Muscle layer of colon (tissue), 2 donors: ENCODE results near the gene PRMT7.

Source experiments
- H3K27ac ChIP-seq: one replicate; pipeline ENCODE4 v1.7.0; 2013; ENCODE audit warnings: low read depth, mild to moderate bottlenecking, low read length, moderate library complexity
- H3K27me3 ChIP-seq, 2 donors: one replicate each; pipeline ENCODE4 v1.7.0; 2013; ENCODE audit warnings: low read length in 2 of 2, mild to moderate bottlenecking in 2 of 2; ENCODE audit not compliant: insufficient read depth in 2 of 2, control insufficient read depth in 1 of 2
- H3K36me3 ChIP-seq: one replicate; pipeline ENCODE4 v1.7.0; 2013; ENCODE audit warnings: mild to moderate bottlenecking, low read length; ENCODE audit not compliant: insufficient read depth
- H3K4me1 ChIP-seq: one replicate; pipeline ENCODE4 v1.7.0; 2013; ENCODE audit warnings: mild to moderate bottlenecking, low read length; ENCODE audit not compliant: insufficient read depth
- H3K4me3 ChIP-seq, 2 donors: one replicate each; pipeline ENCODE4 v1.7.0; 2013; ENCODE audit warnings: low read length in 2 of 2, low read depth in 1 of 2, mild to moderate bottlenecking in 1 of 2, moderate library complexity in 1 of 2
- H3K9ac ChIP-seq: one replicate; pipeline ENCODE4 v1.7.0; 2013; ENCODE audit warnings: low read length
- H3K9me3 ChIP-seq: one replicate; pipeline ENCODE4 v1.7.0; 2013; ENCODE audit warnings: mild to moderate bottlenecking, low read length
- donor health status: abdominal sarcoma.
- donor health status: Adenocarcinoma of cecum.

Gene PRMT7

DNA sequence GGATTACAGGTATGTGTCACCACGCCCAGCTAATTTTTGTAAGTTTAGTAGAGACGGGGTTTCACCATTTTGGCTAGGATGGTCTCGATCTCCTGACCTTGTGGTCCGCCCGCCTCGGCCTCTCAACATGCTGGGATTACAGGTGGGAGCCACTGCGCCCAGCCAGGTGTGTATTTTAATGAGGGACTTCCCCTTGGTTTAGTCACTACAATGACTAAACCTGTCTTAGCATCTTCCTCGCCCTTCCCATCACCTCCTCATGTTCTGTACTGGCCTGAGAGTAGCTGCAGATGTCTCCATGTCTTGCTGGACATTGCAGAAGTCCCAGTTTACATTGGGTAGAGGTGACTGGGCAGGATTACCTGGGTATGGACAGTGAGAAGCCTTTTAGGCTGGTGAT lies 36.9 kb upstream of the PRMT7 start:
- Histone ChIP-seq H3K27ac (no peak overlapping the region), H3K4me1 (peaks cover 16% of the 10 kb centered on the region), H3K9me3 (no peaks in the 10 kb centered on the region)

DNA sequence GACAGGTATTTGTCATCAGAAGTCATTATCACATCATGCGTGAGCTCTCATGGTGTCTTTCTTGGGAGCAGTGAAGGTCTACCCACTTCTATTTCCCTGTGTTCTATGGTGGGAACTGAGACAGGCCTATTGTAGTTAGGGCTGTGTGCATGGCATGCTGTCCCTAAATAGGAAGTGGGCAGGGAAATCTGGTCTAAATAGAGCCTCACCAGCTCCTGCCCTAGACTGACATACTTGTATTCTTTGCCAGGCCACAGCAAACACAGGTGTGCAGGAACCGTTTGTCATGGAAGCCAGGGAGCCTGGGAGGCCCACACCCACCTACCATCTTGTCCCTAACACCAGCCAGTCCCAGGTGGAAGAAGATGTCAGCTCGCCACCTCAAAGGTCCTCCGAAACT lies 36.4 kb upstream of the PRMT7 start:
- Histone ChIP-seq H3K36me3 (peaks cover 7% of the 10 kb centered on the region), H3K9ac (no peak overlapping the region), H3K4me1 (peaks cover 10% of the 10 kb centered on the region), H3K4me3 (no peak overlapping the region), H3K9me3 (no peaks in the 10 kb centered on the region), H3K27ac (no peak overlapping the region), H3K27me3 (no peaks in the 10 kb centered on the region)

More for the DNA sequence above, 36.9 kb upstream of the PRMT7 start:
- Histone ChIP-seq H3K27me3 (no peaks in the 10 kb centered on the region), H3K9ac (no peak overlapping the region), H3K4me3 (no peak overlapping the region), H3K36me3 (peaks cover 7% of the 10 kb centered on the region)

GRCh38 chr16:68275611-68276191 lies 35.1 kb upstream of the PRMT7 start:
- Histone ChIP-seq H3K27ac (peak overlapping the region; percentile 8), H3K27me3 (no peaks in the 10 kb centered on the region), H3K4me1 (peaks cover 10% of the 10 kb centered on the region), H3K36me3 (peaks cover 7% of the 10 kb centered on the region), H3K9me3 (no peaks in the 10 kb centered on the region), H3K4me3 (peak overlapping the region in 1 of 2 donors; percentile 28), H3K9ac (no peak overlapping the region)

GRCh38 chr16:68276223-68276622 lies 34.6 kb upstream of the PRMT7 start:
- Histone ChIP-seq H3K27me3 (no peaks in the 10 kb centered on the region), H3K27ac (peak overlapping the region; percentile 8), H3K9me3 (no peaks in the 10 kb centered on the region), H3K4me1 (peaks cover 10% of the 10 kb centered on the region), H3K4me3 (peak overlapping the region in 1 of 2 donors; percentile 28), H3K36me3 (peaks cover 8% of the 10 kb centered on the region), H3K9ac (no peak overlapping the region)

DNA sequence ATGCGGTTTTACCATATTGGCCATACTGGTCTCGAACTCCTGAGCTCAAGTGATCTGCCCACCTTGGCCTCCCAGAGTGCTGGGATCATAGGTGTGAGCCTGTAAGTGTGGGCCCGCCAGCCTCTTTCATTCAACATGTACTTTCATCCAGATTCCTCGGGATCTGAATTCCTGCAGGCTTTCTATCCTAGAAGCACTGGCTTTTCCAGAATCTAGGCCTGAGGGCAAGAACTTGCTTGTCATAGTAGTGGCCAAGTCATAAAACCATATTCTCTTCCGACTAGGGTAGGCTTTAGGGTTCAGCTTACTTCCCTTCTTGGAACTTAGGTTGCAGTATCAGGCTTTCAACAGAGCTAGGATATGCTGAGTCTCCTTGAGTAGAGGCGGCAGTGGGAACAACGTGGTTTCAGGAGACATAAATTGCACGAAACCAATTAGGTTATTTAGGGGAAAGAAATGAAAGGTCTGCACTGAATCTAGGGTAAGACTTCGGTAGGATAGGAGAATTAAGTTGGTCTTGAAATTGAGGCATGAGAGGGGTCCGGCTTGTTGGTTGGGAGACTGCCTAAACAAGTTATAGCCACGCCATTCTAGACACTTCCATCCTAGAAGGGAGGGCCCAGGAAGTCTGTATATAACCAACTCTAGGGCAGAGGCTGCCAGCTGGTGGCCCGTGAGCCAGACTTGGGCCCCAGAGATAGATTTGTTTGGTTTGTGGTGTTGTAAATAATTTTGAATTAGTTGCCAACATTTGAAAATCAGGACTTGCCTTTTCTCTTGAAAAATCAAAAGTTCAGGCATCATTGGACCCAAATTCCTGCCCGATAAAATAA lies 30.9 kb upstream of the PRMT7 start:
- no peaks in the 10 kb centered on the region for H3K27me3 ChIP-seq
- no peak overlapping the region for H3K27ac ChIP-seq
- H3K9me3 ChIP-seq = no peaks in the 10 kb centered on the region
- no peak overlapping the region for H3K4me3 ChIP-seq
- peaks cover 15% of the 10 kb centered on the region for H3K4me1 ChIP-seq
- no peak overlapping the region for H3K9ac ChIP-seq
- H3K36me3 ChIP-seq = peaks cover 16% of the 10 kb centered on the region

GRCh38 chr16:68281368-68282063 lies 29.3 kb upstream of the PRMT7 start:
- Histone ChIP-seq H3K9ac (no peak overlapping the region), H3K36me3 (peaks cover 21% of the 10 kb centered on the region), H3K27ac (no peak overlapping the region), H3K27me3 (no peaks in the 10 kb centered on the region), H3K9me3 (no peaks in the 10 kb centered on the region), H3K4me1 (peaks cover 8% of the 10 kb centered on the region), H3K4me3 (no peak overlapping the region)

DNA sequence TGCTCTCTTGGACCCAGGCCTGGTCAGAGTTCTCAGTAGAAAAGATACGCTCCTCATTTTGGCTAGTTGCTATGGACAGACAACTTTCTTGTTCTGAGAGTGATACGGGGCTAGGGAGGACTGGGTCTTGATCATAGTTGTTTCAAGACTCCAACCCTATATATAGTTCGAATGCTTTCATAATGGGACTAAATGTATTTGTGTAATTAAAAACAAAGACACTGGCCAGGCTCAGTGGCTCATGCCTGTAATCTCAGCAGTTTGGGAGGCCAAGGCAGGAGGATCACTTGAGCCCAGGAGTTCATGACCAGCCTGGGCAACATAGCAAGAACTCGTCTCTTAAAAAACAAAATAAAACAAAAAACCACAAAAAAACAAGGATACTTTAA lies 28.8 kb upstream of the PRMT7 start:
- H3K4me1 ChIP-seq = peaks cover 6% of the 10 kb centered on the region
- no peaks in the 10 kb centered on the region for H3K27me3 ChIP-seq
- H3K27ac ChIP-seq = no peak overlapping the region
- H3K9ac ChIP-seq = no peak overlapping the region
- no peaks in the 10 kb centered on the region for H3K9me3 ChIP-seq
- H3K4me3 ChIP-seq = no peak overlapping the region
- peaks cover 23% of the 10 kb centered on the region for H3K36me3 ChIP-seq

DNA sequence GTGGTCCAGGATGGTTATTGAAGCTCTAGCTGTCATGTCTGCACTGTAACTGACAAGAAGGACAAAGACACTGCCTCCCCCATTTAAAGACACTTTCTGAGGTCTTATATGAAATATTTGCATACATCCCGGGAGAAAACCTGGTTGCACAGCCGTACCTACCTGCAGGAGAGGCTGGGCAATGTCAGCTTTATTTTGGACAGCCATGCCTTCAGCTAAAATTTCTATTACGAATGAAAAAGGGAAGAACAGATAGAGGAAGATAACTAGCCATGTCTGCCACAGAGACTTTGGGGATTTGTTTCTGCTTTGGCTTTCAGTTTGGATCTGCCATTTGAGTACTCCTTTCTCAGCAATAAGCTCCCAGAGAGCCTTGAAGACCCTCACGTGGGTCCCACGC lies 27.5 kb upstream of the PRMT7 start:
- no peak overlapping the region for H3K9ac ChIP-seq
- H3K9me3 ChIP-seq = no peaks in the 10 kb centered on the region
- H3K27me3 ChIP-seq = no peaks in the 10 kb centered on the region
- H3K4me3 ChIP-seq = no peak overlapping the region
- H3K36me3 ChIP-seq = peaks cover 33% of the 10 kb centered on the region
- H3K27ac ChIP-seq = no peak overlapping the region
- H3K4me1 ChIP-seq = peaks cover 18% of the 10 kb centered on the region

DNA sequence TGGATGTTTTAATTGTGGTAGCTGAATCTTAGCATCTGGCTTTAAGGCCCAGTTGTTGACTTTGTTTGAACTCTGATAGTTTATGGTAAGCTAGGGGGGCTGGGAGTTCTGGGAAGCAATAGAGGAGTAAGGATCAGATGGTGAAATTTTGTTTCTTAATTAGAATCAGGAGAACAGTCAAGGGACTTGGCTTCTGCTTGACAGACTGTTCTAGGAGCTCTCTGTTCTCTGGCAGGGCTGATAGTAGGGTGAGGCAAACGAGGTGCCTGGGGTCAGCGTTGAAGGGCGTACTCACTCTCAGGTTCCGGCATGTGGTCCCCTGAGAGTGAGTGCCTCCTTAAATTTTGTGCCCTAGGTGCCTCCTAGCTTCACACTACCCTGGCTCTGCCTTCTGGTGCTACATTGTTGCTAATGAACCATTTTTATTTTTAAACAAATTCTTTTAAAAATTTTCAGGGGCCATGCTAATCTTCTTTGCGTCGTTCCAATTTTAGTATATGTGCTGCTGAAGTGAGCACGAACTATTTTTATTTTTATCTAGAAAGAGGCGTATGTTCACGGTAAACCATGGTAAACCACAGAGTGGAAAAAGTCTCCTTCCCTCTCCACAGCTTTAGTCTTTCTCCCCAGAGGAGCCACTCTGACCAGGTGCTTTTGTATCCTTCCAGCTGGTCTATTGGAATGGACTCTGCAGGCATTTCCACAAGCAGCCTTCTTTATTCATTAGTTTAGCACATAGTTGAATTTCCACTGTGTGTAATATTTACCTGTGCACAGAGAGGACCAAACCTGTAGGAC lies 26.8 kb upstream of the PRMT7 start:
- Histone ChIP-seq H3K4me1 (peaks cover 21% of the 10 kb centered on the region), H3K4me3 (no peak overlapping the region), H3K9me3 (no peaks in the 10 kb centered on the region), H3K27me3 (no peaks in the 10 kb centered on the region), H3K36me3 (peaks cover 33% of the 10 kb centered on the region), H3K27ac (no peak overlapping the region), H3K9ac (no peak overlapping the region)

DNA sequence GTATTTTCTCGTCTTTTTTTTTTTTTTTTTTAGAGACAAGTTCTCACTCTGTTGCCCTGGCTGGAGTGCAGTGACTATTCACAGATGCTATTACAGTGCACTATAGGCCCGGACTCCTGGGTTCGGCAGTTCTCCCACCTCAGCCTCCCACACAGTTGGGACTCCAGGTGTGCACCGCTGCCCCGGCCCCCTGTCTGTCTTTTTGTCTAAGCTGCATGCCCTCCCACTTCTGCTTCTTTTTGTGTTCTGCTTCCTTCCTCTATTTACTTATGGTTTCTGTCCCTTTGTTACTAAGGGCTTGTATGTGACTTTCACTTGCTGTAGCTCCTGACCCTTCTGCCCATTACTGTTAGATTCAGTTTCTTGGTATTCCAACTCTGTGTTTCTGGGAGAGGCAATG lies 26.0 kb upstream of the PRMT7 start:
- H3K9ac ChIP-seq = no peak overlapping the region
- H3K27me3 ChIP-seq = no peaks in the 10 kb centered on the region
- H3K4me3 ChIP-seq = no peak overlapping the region
- peaks cover 26% of the 10 kb centered on the region for H3K4me1 ChIP-seq
- no peak overlapping the region for H3K27ac ChIP-seq
- no peaks in the 10 kb centered on the region for H3K9me3 ChIP-seq
- peaks cover 33% of the 10 kb centered on the region for H3K36me3 ChIP-seq

DNA sequence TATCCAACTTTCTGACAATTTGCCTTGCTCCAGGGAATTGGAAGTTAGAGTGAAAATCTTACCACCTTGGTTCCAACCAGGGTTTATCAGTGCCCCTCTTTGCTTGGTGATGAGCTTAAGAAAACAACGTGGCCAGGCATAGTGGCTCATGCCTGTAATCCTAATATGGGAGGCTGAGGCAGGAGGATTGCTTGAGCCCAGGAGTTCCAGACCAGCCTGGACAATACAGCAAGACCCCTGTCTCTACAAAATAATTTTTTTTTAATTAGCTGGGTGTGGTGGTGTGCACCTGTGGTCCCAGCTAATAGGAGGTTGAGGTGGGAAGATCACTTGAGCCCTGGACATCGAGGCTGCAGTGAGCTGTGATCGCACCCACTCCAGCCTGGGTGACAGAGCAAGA lies 25.1 kb upstream of the PRMT7 start:
- Histone ChIP-seq H3K9ac (no peak overlapping the region), H3K9me3 (no peaks in the 10 kb centered on the region), H3K4me1 (peaks cover 26% of the 10 kb centered on the region), H3K27me3 (no peaks in the 10 kb centered on the region), H3K4me3 (no peak overlapping the region), H3K27ac (no peak overlapping the region), H3K36me3 (peaks cover 39% of the 10 kb centered on the region)
